Measurements from ENCODE around the gene UBTF. TPM values are rescaled to one million over a fixed set of nuclear protein-coding genes. Genes with fewer than 3 reads are reported as not detected.
A peak's percentile ranks its signal among the peaks of the same experiment; 100 is the strongest.

Gene UBTF
- total RNA-seq, 1 donor: 49.6 TPM

- H3K27me3 ChIP-seq (ENCODE audit: insufficient read depth, low read length): peaks cover 4% of the 10 kb centered on the region
- H2AFZ ChIP-seq (ENCODE audit: low read length): no peak overlapping the region
These were observed 47.6 kb upstream of the UBTF start for GRCh38 chr17:44267165-44267455.

GRCh38 chr17:44266402-44267164 is 47.1 kb upstream of the UBTF start:
- H3K4me1 ChIP-seq (ENCODE audit: insufficient read depth, low read length): no peaks in the 10 kb centered on the region
- H3K4me3 ChIP-seq (ENCODE audit: insufficient read depth, low read length): no peak overlapping the region
- H3K79me2 ChIP-seq (ENCODE audit: insufficient read depth, low read length): no peaks in the 10 kb centered on the region
- no peaks in the 10 kb centered on the region for H3K36me3 ChIP-seq (ENCODE audit: insufficient read depth, low read length)
- H3K9me3 ChIP-seq (ENCODE audit: low read depth, low read length): no peaks in the 10 kb centered on the region
- H3K27ac ChIP-seq (ENCODE audit: low read depth, low read length): no peak overlapping the region
- no peak for TF ChIP-seq CTCF (IDR thresholded peaks at IDR 0.05; ENCODE audit: extremely low read depth, low read depth, low read length)
- H3K4me2 ChIP-seq (ENCODE audit: insufficient read depth, low read length): no peak overlapping the region
- peaks cover 4% of the 10 kb centered on the region for H3K27me3 ChIP-seq (ENCODE audit: insufficient read depth, low read length)
- no peaks in the 10 kb centered on the region for H4K20me1 ChIP-seq (ENCODE audit: insufficient read depth, low read length)
- peak; percentile 51 for DNase-seq (ENCODE audit: insufficient read length, low spot score, missing footprints)
- H2AFZ ChIP-seq (ENCODE audit: low read length): no peak overlapping the region

More at GRCh38 chr17:44267165-44267455, 47.6 kb upstream of the UBTF start:
- Histone ChIP-seq H3K4me3 (ENCODE audit: insufficient read depth, low read length) (no peak overlapping the region), H3K4me2 (ENCODE audit: insufficient read depth, low read length) (no peak overlapping the region), H4K20me1 (ENCODE audit: insufficient read depth, low read length) (no peaks in the 10 kb centered on the region), H3K27ac (ENCODE audit: low read depth, low read length) (no peak overlapping the region), H3K79me2 (ENCODE audit: insufficient read depth, low read length) (no peaks in the 10 kb centered on the region), H3K36me3 (ENCODE audit: insufficient read depth, low read length) (no peaks in the 10 kb centered on the region), H3K9me3 (ENCODE audit: low read depth, low read length) (no peaks in the 10 kb centered on the region), H3K4me1 (ENCODE audit: insufficient read depth, low read length) (no peaks in the 10 kb centered on the region)
- no peak for TF ChIP-seq CTCF (IDR thresholded peaks at IDR 0.05; ENCODE audit: extremely low read depth, low read depth, low read length)
- DNase-seq (ENCODE audit: insufficient read length, low spot score, missing footprints): no peak

GRCh38 chr17:44263345-44263902 is 43.9 kb upstream of the UBTF start:
- no peak for DNase-seq (ENCODE audit: insufficient read length, low spot score, missing footprints)
- no peaks in the 10 kb centered on the region for H3K4me1 ChIP-seq (ENCODE audit: insufficient read depth, low read length)
- no peaks in the 10 kb centered on the region for H3K79me2 ChIP-seq (ENCODE audit: insufficient read depth, low read length)
- H3K9me3 ChIP-seq (ENCODE audit: low read depth, low read length): no peaks in the 10 kb centered on the region
- H3K4me3 ChIP-seq (ENCODE audit: insufficient read depth, low read length): no peak overlapping the region
- no peak overlapping the region for H3K27ac ChIP-seq (ENCODE audit: low read depth, low read length)
- no peak overlapping the region for H3K4me2 ChIP-seq (ENCODE audit: insufficient read depth, low read length)
- no peaks in the 10 kb centered on the region for H3K27me3 ChIP-seq (ENCODE audit: insufficient read depth, low read length)
- no peak for TF ChIP-seq CTCF (IDR thresholded peaks at IDR 0.05; ENCODE audit: extremely low read depth, low read depth, low read length)
- no peaks in the 10 kb centered on the region for H4K20me1 ChIP-seq (ENCODE audit: insufficient read depth, low read length)
- H2AFZ ChIP-seq (ENCODE audit: low read length): no peak overlapping the region
- no peaks in the 10 kb centered on the region for H3K36me3 ChIP-seq (ENCODE audit: insufficient read depth, low read length)

GRCh38 chr17:44262654-44263225 is 43.3 kb upstream of the UBTF start:
- Histone ChIP-seq H3K36me3 (ENCODE audit: insufficient read depth, low read length) (no peaks in the 10 kb centered on the region), H3K27ac (ENCODE audit: low read depth, low read length) (no peak overlapping the region), H3K4me1 (ENCODE audit: insufficient read depth, low read length) (no peaks in the 10 kb centered on the region), H3K4me2 (ENCODE audit: insufficient read depth, low read length) (no peak overlapping the region), H3K9me3 (ENCODE audit: low read depth, low read length) (no peaks in the 10 kb centered on the region), H2AFZ (ENCODE audit: low read length) (no peak overlapping the region), H4K20me1 (ENCODE audit: insufficient read depth, low read length) (no peaks in the 10 kb centered on the region), H3K27me3 (ENCODE audit: insufficient read depth, low read length) (no peaks in the 10 kb centered on the region), H3K79me2 (ENCODE audit: insufficient read depth, low read length) (no peaks in the 10 kb centered on the region), H3K4me3 (ENCODE audit: insufficient read depth, low read length) (no peak overlapping the region)
- DNase-seq (ENCODE audit: insufficient read length, low spot score, missing footprints): peak; percentile 65
- TF ChIP-seq CTCF (IDR thresholded peaks at IDR 0.05; ENCODE audit: extremely low read depth, low read depth, low read length): no peak
